Measurements from ENCODE around the gene COL5A1.

GRCh38 chr9:134625361-134626068 is 16.1 kb upstream of the COL5A1 start:
- no peak for TF ChIP-seq CTCF (conservative IDR thresholded peaks at IDR 0.05; ENCODE audit: low read depth, low read length)
- TF ChIP-seq EZH2 (IDR thresholded peaks at IDR 0.05; ENCODE audit: low read length, unreplicated experiment), result no peak
